B cell (primary cell): ENCODE data around the gene VSTM2L. TPM values are rescaled to one million over a fixed set of nuclear protein-coding genes. Genes with fewer than 3 reads are reported as not detected.

Experiments used
- ATAC-seq: fragments of 200-7000 bp; cut with Tn5 transposase; one replicate; pipeline ENCODE4 v1.10.0; 2021; ENCODE audit warnings: low read depth, mild to moderate bottlenecking, moderate number of reproducible peaks, moderate library complexity
- CTCF ChIA-PET: fragments of 350-600 bp; sonication (Branson Sonifier 250); formaldehyde crosslinking; loops from one replicate; lab custom pipeline; 2021; ENCODE audit warnings: antibody characterized with exemption, inconsistent platforms; lab: Charles Lee
- POLR2A ChIA-PET: fragments of 350-600 bp; sonication (Branson Sonifier 250); formaldehyde crosslinking; loops from one replicate; lab custom pipeline; 2021; ENCODE audit warnings: antibody characterized with exemption; lab: Charles Lee
- DNase-seq: peaks from one replicate; pipeline ENCODE4 v3.0.0; 2013
- H2AFZ ChIP-seq: 2 replicates; pipeline ENCODE4 v1.6.1; 2012; ENCODE audit warnings: mild to moderate bottlenecking, low read depth, low read length; ENCODE audit not compliant: insufficient read depth, poor library complexity, severe bottlenecking
- H3K27ac ChIP-seq, 2 donors: 1 replicate in 1 of 2; 2 replicates in 1 of 2; pipeline ENCODE4 v1.5.1; 2012 to 2013; ENCODE audit warnings: low read length in 2 of 2, mild to moderate bottlenecking in 2 of 2, moderate library complexity in 1 of 2
- H3K27me3 ChIP-seq, 4 experiments: fragments of 200-600 bp in 1 of 4; sonication (generic) in 1 of 4; replicated peaks in 1 of 4; 1 replicate in 2 of 4; 2 replicates in 2 of 4; pipeline versions ENCODE4 v1.6.1 to v1.7.0; 2013 to 2016; ENCODE audit warnings: low read length in 3 of 4, mild to moderate bottlenecking in 2 of 4, mixed read lengths in 1 of 4, moderate library complexity in 1 of 4; ENCODE audit not compliant: insufficient read depth in 4 of 4, control insufficient read depth in 3 of 4; ENCODE audit errors: control extremely low read depth in 1 of 4
- H3K36me3 ChIP-seq, 2 experiments: replicated peaks in 1 of 2; 1 replicate in 1 of 2; 2 replicates in 1 of 2; pipeline versions ENCODE4 v1.6.1 to v1.7.1; 2013; ENCODE audit warnings: low read length in 1 of 2; ENCODE audit not compliant: insufficient read depth in 2 of 2, control insufficient read depth in 1 of 2; ENCODE audit errors: control extremely low read depth in 1 of 2, extremely low read depth in 1 of 2
- H3K4me1 ChIP-seq, 2 donors: fragments of 200-600 bp in 1 of 2; sonication (generic) in 1 of 2; 1 replicate in 1 of 2; 2 replicates in 1 of 2; pipeline versions ENCODE4 v1.5.1 to v1.6.1; 2013 to 2017; ENCODE audit warnings: low read length in 2 of 2; ENCODE audit not compliant: control insufficient read depth in 2 of 2, insufficient read depth in 2 of 2
- H3K4me2 ChIP-seq: replicated peaks from 2 replicates; pipeline ENCODE3; 2012; ENCODE audit warnings: mild to moderate bottlenecking, low read depth, low read length; ENCODE audit not compliant: poor library complexity, severe bottlenecking
- H3K4me3 ChIP-seq, 5 experiments: fragments of 200-600 bp in 1 of 5; sonication (generic) in 1 of 5; 1 replicate in 3 of 5; 2 replicates in 2 of 5; pipeline versions ENCODE4 v1.5.1 to v1.7.0; 2011 to 2016; ENCODE audit warnings: low read length in 4 of 5, mild to moderate bottlenecking in 4 of 5, low read depth in 2 of 5, control low read depth in 1 of 5, moderate library complexity in 1 of 5; ENCODE audit not compliant: insufficient read depth in 1 of 5; ENCODE audit errors: control extremely low read depth in 1 of 5, extremely low read depth in 1 of 5
- H3K79me2 ChIP-seq: fragments of 200-600 bp; sonication (generic); one replicate; pipeline ENCODE4 v1.6.0; 2016; ENCODE audit warnings: low read length; ENCODE audit not compliant: control insufficient read depth, insufficient read depth
- H3K9ac ChIP-seq: fragments of 200-600 bp; sonication (generic); 2 replicates; pipeline ENCODE4 v1.6.1; 2017; ENCODE audit warnings: mild to moderate bottlenecking, low read length, moderate library complexity
- H3K9me3 ChIP-seq, 3 donors: one replicate each; pipeline versions ENCODE4 v1.6.1 to v1.7.1; 2013; ENCODE audit warnings: low read length in 2 of 3; ENCODE audit not compliant: control insufficient read depth in 2 of 3, insufficient read depth in 1 of 3; ENCODE audit errors: control extremely low read depth in 1 of 3
- H4K20me1 ChIP-seq: 2 replicates; pipeline ENCODE4 v1.6.0; 2012; ENCODE audit warnings: mild to moderate bottlenecking, low read length; ENCODE audit not compliant: insufficient read depth, control insufficient read depth, poor library complexity, severe bottlenecking
- H3K27ac Mint-ChIP-seq: one replicate; pipeline ENCODE4 v1.8.0; 2021; ENCODE audit warnings: mixed read lengths
- H3K27me3 Mint-ChIP-seq: one replicate; pipeline ENCODE4 v1.8.0; 2021; ENCODE audit warnings: mixed read lengths
- H3K4me1 Mint-ChIP-seq: one replicate; pipeline ENCODE4 v1.8.0; 2021; ENCODE audit warnings: mixed read lengths
- H3K4me3 Mint-ChIP-seq: one replicate; pipeline ENCODE4 v1.8.0; 2021; ENCODE audit warnings: mixed read lengths
- H3K9me3 Mint-ChIP-seq: one replicate; pipeline ENCODE4 v1.8.0; 2022; ENCODE audit warnings: mixed read lengths; ENCODE audit not compliant: insufficient read depth
- EZH2 ChIP-seq: IDR thresholded peaks from 2 replicates; pipeline ENCODE4 v1.6.1; 2012; ENCODE audit warnings: borderline replicate concordance, low read depth, mild to moderate bottlenecking, moderate library complexity, low read length; ENCODE audit not compliant: insufficient read depth, poor library complexity, severe bottlenecking
- WGBS: methylation state at CpG from one replicate; pipeline ENCODE4 v1.1.5; 2013; ENCODE audit warnings: missing lambda C conversion rate; ENCODE audit not compliant: insufficient coverage; 5-methylcytosine and 5-hydroxymethylcytosine counted together
- intact Hi-C: fragments of 100-400 bp; cut with micrococcal nuclease; formaldehyde crosslinking; loops from one replicate; pipeline ENCODE4 v1.10.0; 2022
- polyA plus RNA-seq: library from polyadenylated mRNA; depleted of rRNA; stranded (reverse); fragments of >200 nt; gene quantifications from 2 replicates; pipeline ENCODE4 v1.2.3, GENCODE V29; 2012
- total RNA-seq, 2 donors: library from RNA; stranded (reverse); fragments of 120-200 nt in 1 of 2; gene quantifications; 1 replicate in 1 of 2; 2 replicates in 1 of 2; pipeline versions ENCODE4 v1.2.3 to v1.2.4, GENCODE V29; 2013 to 2022
- TF ChIP-seq, protein P1 (sequence below): fragments of 200-600 bp; IDR thresholded peaks from one replicate; pipeline ENCODE4 v1.8.0; 2022; ENCODE audit warnings: antibody characterized with exemption, mild to moderate bottlenecking

Gene VSTM2L
- total and polyA plus RNA-seq, 2 donors (not counting 1 experiment from before 2014, with no cell fraction given) = 0.25 TPM; not detected in 1

DNA sequence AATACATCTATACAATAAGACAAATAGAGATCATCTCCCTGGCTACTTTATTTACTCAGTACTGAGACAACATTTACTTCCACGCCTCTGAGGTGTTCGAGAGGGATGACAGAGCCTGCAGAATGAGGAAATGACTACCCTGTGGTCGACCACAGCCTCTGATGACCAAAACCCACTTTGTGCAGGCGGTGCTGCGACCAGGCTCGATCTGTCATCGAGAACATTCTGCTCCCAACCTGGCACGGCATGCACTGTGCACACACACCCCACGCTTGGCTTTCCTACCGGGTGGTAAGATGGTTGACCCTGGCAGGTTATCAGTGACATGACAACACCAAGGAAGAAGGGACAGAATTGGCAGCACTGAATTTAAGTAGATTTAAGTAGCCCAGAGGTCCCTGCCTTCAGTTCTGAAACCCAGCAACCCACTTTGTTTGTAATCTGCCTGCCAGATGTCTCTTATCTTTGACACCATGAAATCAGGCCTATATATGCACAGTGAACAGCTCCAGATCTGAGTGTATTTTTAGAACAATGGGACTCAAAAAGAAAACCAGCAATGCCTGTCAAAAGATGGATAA, 87.7 kb downstream of the VSTM2L start:
- no peak overlapping the region for H3K4me3 ChIP-seq
- peaks cover 6% of the 10 kb centered on the region for H4K20me1 ChIP-seq
- peak overlapping the region; percentile 39 for H3K9ac ChIP-seq
- H3K4me1 Mint-ChIP-seq = peaks cover 18% of the 10 kb centered on the region
- no peak overlapping the region for H2AFZ ChIP-seq
- H3K27ac Mint-ChIP-seq = peak overlapping the region; percentile 51
- H3K4me3 Mint-ChIP-seq = peak overlapping the region; percentile 6
- no peaks in the 10 kb centered on the region for H3K9me3 ChIP-seq
- POLR2A ChIA-PET = interaction anchor here (0.6 kb wide), 1 partner anchor 593 kb away, joined by 4 read pairs; no protein-coding TSS in a partner anchor
- TF ChIP-seq EZH2 = no peak
- TF ChIP-seq, protein P1, sequence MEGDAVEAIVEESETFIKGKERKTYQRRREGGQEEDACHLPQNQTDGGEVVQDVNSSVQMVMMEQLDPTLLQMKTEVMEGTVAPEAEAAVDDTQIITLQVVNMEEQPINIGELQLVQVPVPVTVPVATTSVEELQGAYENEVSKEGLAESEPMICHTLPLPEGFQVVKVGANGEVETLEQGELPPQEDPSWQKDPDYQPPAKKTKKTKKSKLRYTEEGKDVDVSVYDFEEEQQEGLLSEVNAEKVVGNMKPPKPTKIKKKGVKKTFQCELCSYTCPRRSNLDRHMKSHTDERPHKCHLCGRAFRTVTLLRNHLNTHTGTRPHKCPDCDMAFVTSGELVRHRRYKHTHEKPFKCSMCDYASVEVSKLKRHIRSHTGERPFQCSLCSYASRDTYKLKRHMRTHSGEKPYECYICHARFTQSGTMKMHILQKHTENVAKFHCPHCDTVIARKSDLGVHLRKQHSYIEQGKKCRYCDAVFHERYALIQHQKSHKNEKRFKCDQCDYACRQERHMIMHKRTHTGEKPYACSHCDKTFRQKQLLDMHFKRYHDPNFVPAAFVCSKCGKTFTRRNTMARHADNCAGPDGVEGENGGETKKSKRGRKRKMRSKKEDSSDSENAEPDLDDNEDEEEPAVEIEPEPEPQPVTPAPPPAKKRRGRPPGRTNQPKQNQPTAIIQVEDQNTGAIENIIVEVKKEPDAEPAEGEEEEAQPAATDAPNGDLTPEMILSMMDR = no peak
- H3K4me2 ChIP-seq = peak overlapping the region; percentile 49
- CTCF ChIA-PET = interaction anchor here (0.7 to 5.6 kb wide), 6 partner anchors 40 to 426 kb away, joined by 3 to 87 read pairs (median 4); partner anchors contain the start of gene VSTM2L
- H3K27me3 ChIP-seq = no peaks in the 10 kb centered on the region
- peaks cover 4 to 66% of the 10 kb centered on the region in 2 experiments for H3K36me3 ChIP-seq
- 5% methylated on average over 9 of the region's 10 CpGs for WGBS
- H3K79me2 ChIP-seq = no peaks in the 10 kb centered on the region
- peak; percentile 75 for DNase-seq
- no peaks in the 10 kb centered on the region for H3K27me3 Mint-ChIP-seq
- H3K4me1 ChIP-seq = peaks cover 13 to 18% of the 10 kb centered on the region in 2 donors
- peak; percentile 88 for ATAC-seq
- H3K9me3 Mint-ChIP-seq = no peaks in the 10 kb centered on the region
- intact Hi-C loops = loop anchor here (5.0 to 10.0 kb wide), 2 partner anchors 233 to 796 kb away; no protein-coding TSS in a partner anchor
- H3K27ac ChIP-seq = no peak overlapping the region
